PC-9 (cell line): ENCODE data around the gene IQCK.

Experiments
- EZH2 ChIP-seq: fragments of 200-600 bp; sonication (generic); IDR thresholded peaks from 2 replicates; pipeline ENCODE4 v1.8.0; 2017; ENCODE audit warnings: antibody characterized with exemption, low read depth
- TF ChIP-seq, protein P1 (sequence below): fragments of 200-600 bp; sonication (generic); conservative IDR thresholded peaks from 2 replicates; pipeline ENCODE4 v1.6.1; 2017; ENCODE audit warnings: mixed run types, antibody characterized with exemption, mild to moderate bottlenecking, moderate library complexity

DNA sequence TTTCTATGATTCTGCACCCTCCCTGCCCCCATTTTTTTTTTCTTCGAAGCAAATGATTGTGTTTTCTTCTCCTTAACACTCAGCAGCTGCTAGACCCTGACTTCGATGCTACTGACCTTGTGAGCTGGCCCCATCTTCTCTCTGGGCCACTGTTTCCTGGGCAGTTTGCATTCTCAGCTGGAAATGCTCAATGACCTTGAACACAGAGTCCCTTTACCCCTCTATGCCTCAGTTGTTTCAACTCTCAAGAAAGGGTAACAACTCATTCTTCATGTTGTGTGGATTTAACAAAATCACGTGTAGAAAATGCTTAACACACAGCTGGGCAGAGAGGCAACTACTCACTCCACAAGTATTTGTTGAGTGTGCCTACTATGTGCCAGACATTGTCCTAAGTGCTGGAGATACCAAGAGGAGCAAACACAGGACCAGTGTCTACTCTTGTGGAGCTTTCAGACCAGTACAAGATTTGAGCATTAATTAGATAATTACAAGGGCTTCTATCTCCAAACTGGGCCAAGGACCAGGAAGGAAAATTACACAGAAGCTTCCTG is 66.2 kb downstream of the IQCK start:
- TF ChIP-seq, protein P1, sequence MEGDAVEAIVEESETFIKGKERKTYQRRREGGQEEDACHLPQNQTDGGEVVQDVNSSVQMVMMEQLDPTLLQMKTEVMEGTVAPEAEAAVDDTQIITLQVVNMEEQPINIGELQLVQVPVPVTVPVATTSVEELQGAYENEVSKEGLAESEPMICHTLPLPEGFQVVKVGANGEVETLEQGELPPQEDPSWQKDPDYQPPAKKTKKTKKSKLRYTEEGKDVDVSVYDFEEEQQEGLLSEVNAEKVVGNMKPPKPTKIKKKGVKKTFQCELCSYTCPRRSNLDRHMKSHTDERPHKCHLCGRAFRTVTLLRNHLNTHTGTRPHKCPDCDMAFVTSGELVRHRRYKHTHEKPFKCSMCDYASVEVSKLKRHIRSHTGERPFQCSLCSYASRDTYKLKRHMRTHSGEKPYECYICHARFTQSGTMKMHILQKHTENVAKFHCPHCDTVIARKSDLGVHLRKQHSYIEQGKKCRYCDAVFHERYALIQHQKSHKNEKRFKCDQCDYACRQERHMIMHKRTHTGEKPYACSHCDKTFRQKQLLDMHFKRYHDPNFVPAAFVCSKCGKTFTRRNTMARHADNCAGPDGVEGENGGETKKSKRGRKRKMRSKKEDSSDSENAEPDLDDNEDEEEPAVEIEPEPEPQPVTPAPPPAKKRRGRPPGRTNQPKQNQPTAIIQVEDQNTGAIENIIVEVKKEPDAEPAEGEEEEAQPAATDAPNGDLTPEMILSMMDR: no peak
- TF ChIP-seq EZH2: no peak
